ENCODE results near the gene COX4I2. TPM values are rescaled to one million over a fixed set of nuclear protein-coding genes. Genes with fewer than 3 reads are reported as not detected.

Gene COX4I2
- total and polyA plus RNA-seq, 2 of the 4 experiments (the other 2 are of a cell fraction), result not detected

GRCh38 chr20:31630187-31630790 is 7.4 kb upstream of the COX4I2 start:
- H2BK15ac ChIP-seq (ENCODE audit: low read depth, low read length), result no peak overlapping the region
- no peak overlapping the region for H3K9ac ChIP-seq (ENCODE audit: low read depth, low read length)
- intact Hi-C loops (cut with micrococcal nuclease) (no loop called here), in situ Hi-C loops (cut with MboI; ENCODE audit: low sequenced_read_pairs) (no loop called here), dilution Hi-C loops (cut with HindIII; ENCODE audit: low sequenced_read_pairs, unreplicated experiment) (no loop called here)
- CTCF ChIA-PET, result interaction anchor here (0.6 kb wide), 1 partner anchor 11 kb away, joined by 3 read pairs; no protein-coding TSS in a partner anchor
- no peak for TF ChIP-seq SMC3 (IDR thresholded peaks at IDR 0.05; ENCODE audit: low read depth, low read length)
- TF ChIP-seq USF2 (IDR thresholded peaks at IDR 0.05; ENCODE audit: low read depth, low read length), result no peak
- TF ChIP-seq FOS (IDR thresholded peaks at IDR 0.05; ENCODE audit: low read depth, low read length), result no peak
- TF ChIP-seq RAD21 (IDR thresholded peaks at IDR 0.05; ENCODE audit: low read length), result no peak
- no peak for TF ChIP-seq RCOR1 (IDR thresholded peaks at IDR 0.05; ENCODE audit: insufficient replicate concordance, low read length)
- no peak for TF ChIP-seq CTCF (conservative IDR thresholded peaks at IDR 0.05; ENCODE audit: low read depth, low read length)
- no peak for TF ChIP-seq CEBPB (IDR thresholded peaks at IDR 0.05; ENCODE audit: low read depth, low read length)
- TF ChIP-seq POLR2A (IDR thresholded peaks at IDR 0.05; ENCODE audit: low read depth, low read length), result no peak
- TF ChIP-seq ELK1 (IDR thresholded peaks at IDR 0.05; ENCODE audit: borderline replicate concordance, low read depth, low read length), result no peak
- TF ChIP-seq MXI1 (IDR thresholded peaks at IDR 0.05; ENCODE audit: borderline replicate concordance, low read depth, low read length), result no peak
- no peak for TF ChIP-seq CHD1 (IDR thresholded peaks at IDR 0.05; ENCODE audit: low read depth, low read length)
- TF ChIP-seq BHLHE40 (IDR thresholded peaks at IDR 0.05; ENCODE audit: low read depth, low read length), result no peak
- no peak for TF ChIP-seq MAFK (IDR thresholded peaks at IDR 0.05; ENCODE audit: low read depth, low read length)
- no peak for TF ChIP-seq RFX5 (IDR thresholded peaks at IDR 0.05; ENCODE audit: low read depth, low read length)
- TF ChIP-seq MAZ (IDR thresholded peaks at IDR 0.05; ENCODE audit: borderline replicate concordance, low read depth, low read length), result no peak
- peak overlapping the region; percentile 16 for H2AFZ ChIP-seq (replicated peaks; ENCODE audit: low read length, poor library complexity)
- no peak overlapping the region for H3K27ac ChIP-seq (ENCODE audit: insufficient read depth, low read length)
- no peak overlapping the region for H4K5ac ChIP-seq (ENCODE audit: low read depth, low read length)
- no peak overlapping the region for H3K18ac ChIP-seq (ENCODE audit: low read depth, low read length)
- H4K20me1 ChIP-seq (ENCODE audit: insufficient read depth, low read length), result no peaks in the 10 kb centered on the region
- no peak for ATAC-seq (ENCODE audit: low read depth)
- WGBS, 2 experiments (ENCODE audit: extremely low coverage in 2 of 2, insufficient read length in 1 of 2), result no CpG with 5 or more reads among the region's 2 CpGs
- no peak overlapping the region for H3K4me3 ChIP-seq (ENCODE audit: insufficient read depth, low read depth, low read length)
- H3K36me3 ChIP-seq (ENCODE audit: control insufficient read depth, insufficient read depth, low read length), result no peaks in the 10 kb centered on the region
- no peak overlapping the region for H3K14ac ChIP-seq (replicated peaks; ENCODE audit: low read depth, low read length)
- no peak overlapping the region for H3K4ac ChIP-seq (ENCODE audit: low read depth, low read length)
- no peak overlapping the region for H3K4me2 ChIP-seq (ENCODE audit: low read depth, low read length)
- no peak overlapping the region for H2BK20ac ChIP-seq (ENCODE audit: low read depth, low read length)
- DNase-seq, result no peak
- H2BK120ac ChIP-seq (ENCODE audit: low read depth, low read length), result no peak overlapping the region
- H2AK9ac ChIP-seq (replicated peaks; ENCODE audit: low read depth, low read length, poor library complexity), result no peak overlapping the region
- no peak overlapping the region for H4K8ac ChIP-seq (ENCODE audit: low read depth in 2 of 2, low read length in 2 of 2)
- no peak overlapping the region for H2BK5ac ChIP-seq (ENCODE audit: low read depth, low read length, poor library complexity, severe bottlenecking)
- no peaks in the 10 kb centered on the region for H3K27me3 ChIP-seq (ENCODE audit: control insufficient read depth, insufficient read depth, low read length)
- H3K79me1 ChIP-seq (ENCODE audit: low read depth in 1 of 2, low read length in 2 of 2), result no peaks in the 10 kb centered on the region
- POLR2A ChIA-PET (ENCODE audit: unreplicated experiment), result no interaction called here
- no peak overlapping the region for H3K23ac ChIP-seq (ENCODE audit: low read depth, low read length)
- no peaks in the 10 kb centered on the region; the same call in 1 of the 2 replicates for H3K9me1 ChIP-seq (ENCODE audit: insufficient read depth, low read length)
- H2AK5ac ChIP-seq (ENCODE audit: low read depth, low read length), result no peak overlapping the region
- H3K9me3 ChIP-seq (ENCODE audit: control insufficient read depth, insufficient read depth, low read length), result no peaks in the 10 kb centered on the region
- no peak overlapping the region for H3K56ac ChIP-seq (ENCODE audit: extremely low read depth, insufficient read depth, low read length)
- BruUV-seq (replicated peaks), result no TSS peak
- peaks cover 11% of the 10 kb centered on the region; the same call in 1 of the 2 replicates for H3K4me1 ChIP-seq (ENCODE audit: control insufficient read depth, insufficient read depth, low read length)
- H4K91ac ChIP-seq (ENCODE audit: insufficient read depth, low read depth, low read length), result no peak overlapping the region
